Measurements from ENCODE around the gene TAL1.
A peak's percentile ranks its signal among the peaks of the same experiment; 100 is the strongest.

DNA sequence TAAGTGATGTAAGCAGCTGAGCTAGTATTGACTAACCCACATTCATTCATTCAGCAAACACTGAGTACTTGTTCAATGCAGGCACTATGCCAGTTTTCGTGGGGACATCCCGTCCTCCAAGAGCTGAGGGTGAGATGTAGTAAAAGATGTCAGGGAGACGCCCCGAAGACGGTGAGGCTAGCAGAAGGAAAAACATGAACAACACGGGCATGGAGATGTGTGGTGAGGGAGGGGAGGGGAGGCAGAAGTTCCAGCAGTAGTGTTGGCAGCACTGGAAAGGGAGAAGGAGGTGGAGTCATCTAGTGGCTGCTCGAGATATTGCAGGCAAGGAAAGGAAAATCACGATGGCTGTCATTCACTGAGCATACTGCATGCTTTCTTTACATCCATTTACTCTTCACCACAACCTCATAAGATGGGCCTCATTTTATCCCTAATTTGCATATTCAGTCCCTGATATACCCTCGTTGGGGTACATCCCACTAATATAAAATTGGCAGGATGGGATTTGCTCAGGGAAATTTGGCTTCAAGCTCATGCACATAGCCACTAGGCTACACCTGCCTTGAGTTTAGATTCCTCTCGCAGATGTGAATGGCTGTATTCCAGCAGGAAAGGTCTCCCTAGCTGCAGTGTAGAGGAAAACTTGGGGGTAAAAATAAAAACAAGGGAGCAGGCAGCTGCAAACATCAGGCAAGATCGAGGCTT lies 56.6 kb downstream of the TAL1 start:
- TF ChIP-seq, protein P1, sequence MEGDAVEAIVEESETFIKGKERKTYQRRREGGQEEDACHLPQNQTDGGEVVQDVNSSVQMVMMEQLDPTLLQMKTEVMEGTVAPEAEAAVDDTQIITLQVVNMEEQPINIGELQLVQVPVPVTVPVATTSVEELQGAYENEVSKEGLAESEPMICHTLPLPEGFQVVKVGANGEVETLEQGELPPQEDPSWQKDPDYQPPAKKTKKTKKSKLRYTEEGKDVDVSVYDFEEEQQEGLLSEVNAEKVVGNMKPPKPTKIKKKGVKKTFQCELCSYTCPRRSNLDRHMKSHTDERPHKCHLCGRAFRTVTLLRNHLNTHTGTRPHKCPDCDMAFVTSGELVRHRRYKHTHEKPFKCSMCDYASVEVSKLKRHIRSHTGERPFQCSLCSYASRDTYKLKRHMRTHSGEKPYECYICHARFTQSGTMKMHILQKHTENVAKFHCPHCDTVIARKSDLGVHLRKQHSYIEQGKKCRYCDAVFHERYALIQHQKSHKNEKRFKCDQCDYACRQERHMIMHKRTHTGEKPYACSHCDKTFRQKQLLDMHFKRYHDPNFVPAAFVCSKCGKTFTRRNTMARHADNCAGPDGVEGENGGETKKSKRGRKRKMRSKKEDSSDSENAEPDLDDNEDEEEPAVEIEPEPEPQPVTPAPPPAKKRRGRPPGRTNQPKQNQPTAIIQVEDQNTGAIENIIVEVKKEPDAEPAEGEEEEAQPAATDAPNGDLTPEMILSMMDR (IDR thresholded peaks at IDR 0.05) = peak; percentile 84 to 94 (median 90)
- no peak for TF ChIP-seq POLR2AphosphoS5 (IDR thresholded peaks at IDR 0.05)
